Mucosa of stomach (tissue), 1 donor: ENCODE results near the gene ITPR1.

Experiments
- H3K27me3 ChIP-seq: one replicate; pipeline ENCODE4 v1.7.0; 2013; ENCODE audit warnings: mild to moderate bottlenecking, low read length; ENCODE audit not compliant: control insufficient read depth, insufficient read depth
- H3K36me3 ChIP-seq: one replicate; pipeline ENCODE4 v1.7.0; 2013; ENCODE audit warnings: low read length; ENCODE audit not compliant: control insufficient read depth, insufficient read depth
- H3K4me1 ChIP-seq: one replicate; pipeline ENCODE4 v1.7.0; 2013; ENCODE audit warnings: mild to moderate bottlenecking, low read length; ENCODE audit not compliant: control insufficient read depth, insufficient read depth
- H3K4me3 ChIP-seq: one replicate; pipeline ENCODE4 v1.7.0; 2013; ENCODE audit warnings: low read length
- H3K9ac ChIP-seq: one replicate; pipeline ENCODE4 v1.7.0; 2013; ENCODE audit warnings: mild to moderate bottlenecking, low read length, moderate library complexity
- H3K9me3 ChIP-seq: one replicate; pipeline ENCODE4 v1.7.0; 2013; ENCODE audit warnings: mild to moderate bottlenecking, low read length, moderate library complexity; ENCODE audit not compliant: control insufficient read depth
- donor health status: Pancreatic carcinoma.

Gene ITPR1

DNA sequence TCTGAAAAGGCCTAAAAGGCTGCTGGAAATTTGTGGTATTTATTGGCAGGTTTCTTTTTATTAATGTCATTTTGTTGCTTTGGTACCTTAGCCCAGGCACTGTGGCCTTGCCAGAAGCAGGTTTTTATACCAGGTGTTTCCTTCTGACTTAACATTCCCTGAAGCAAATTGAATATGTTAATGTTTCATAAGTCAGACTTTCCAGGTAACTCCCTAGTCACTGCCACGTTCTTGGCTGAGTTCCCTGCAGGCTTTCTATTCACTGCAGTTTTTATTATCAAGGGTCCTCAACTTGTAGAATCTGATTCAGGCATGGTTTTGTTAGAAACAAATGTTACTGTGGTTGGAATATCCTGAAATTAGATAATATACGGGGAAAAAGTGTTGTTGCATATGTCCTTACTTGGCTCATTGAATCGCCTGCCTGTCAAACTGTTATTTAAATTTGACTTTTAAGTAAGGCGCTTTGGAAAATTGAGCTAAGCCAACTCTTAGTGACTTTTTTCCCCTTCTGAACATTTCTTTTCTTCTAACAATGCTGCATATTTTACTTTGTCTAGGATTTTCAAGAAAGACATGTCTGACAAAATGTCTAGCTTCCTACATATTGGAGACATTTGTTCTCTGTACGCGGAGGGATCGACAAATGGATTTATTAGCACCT, 22.9 kb downstream of the ITPR1 start:
- Histone ChIP-seq H3K27me3 (no peaks in the 10 kb centered on the region), H3K9me3 (no peaks in the 10 kb centered on the region), H3K4me1 (peaks cover 22% of the 10 kb centered on the region), H3K4me3 (no peak overlapping the region), H3K36me3 (no peaks in the 10 kb centered on the region), H3K9ac (no peak overlapping the region)

DNA sequence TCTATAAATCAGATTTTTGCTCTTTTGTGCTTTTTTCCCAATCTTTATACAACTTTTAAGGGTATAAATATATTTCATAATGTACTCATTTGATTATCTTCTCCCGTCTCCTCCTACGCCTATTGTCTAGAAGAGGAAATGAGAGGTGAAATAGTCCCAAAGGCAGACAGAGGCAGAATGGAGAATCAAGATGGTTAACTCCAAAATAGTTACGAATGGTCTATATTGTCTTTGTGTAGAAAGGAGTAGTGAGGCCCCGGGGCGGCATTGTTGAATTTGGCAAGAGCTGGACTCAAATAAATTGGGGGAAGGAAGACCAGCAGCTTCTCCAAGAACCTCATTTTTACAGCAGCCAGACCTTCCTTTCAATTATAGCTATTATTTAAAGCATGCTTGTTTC, 23.9 kb downstream of the ITPR1 start:
- H3K27me3 ChIP-seq = no peaks in the 10 kb centered on the region
- peaks cover 22% of the 10 kb centered on the region for H3K4me1 ChIP-seq
- H3K36me3 ChIP-seq = no peaks in the 10 kb centered on the region
- H3K9me3 ChIP-seq = no peaks in the 10 kb centered on the region
- no peak overlapping the region for H3K4me3 ChIP-seq
- no peak overlapping the region for H3K9ac ChIP-seq

DNA sequence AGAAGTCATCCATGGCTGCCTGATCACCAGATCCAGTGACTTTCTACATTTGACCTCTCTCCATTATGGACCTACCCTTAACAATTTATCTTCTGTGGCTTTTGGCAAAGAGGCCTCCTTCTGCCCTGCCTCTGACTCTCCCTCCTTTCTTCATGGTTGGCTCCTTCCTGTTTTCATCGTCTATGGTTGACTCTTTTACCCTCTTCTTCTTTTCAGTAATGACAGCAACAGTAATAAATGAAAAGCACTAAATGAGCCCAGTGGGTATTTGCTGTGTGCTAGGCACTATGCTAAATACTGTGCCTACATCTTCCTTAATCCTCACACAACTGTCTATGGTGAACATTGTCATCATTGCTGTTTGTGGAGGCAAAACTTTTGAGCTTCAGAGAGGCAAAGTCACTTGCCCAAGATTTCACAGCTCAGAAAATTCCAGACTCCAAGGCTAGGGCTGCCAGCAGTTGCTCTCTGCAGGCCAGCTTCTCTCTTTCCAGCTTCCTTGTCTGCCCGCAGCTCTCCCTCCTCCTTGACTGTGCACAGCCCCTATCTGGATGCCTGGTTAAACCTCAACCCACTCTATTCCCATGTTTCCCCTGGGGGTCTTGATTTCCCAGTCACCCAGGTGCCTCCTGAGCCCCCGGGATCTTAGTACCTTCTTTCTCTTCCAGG, 24.6 kb downstream of the ITPR1 start:
- no peaks in the 10 kb centered on the region for H3K36me3 ChIP-seq
- no peak overlapping the region for H3K9ac ChIP-seq
- H3K9me3 ChIP-seq = no peaks in the 10 kb centered on the region
- H3K27me3 ChIP-seq = no peaks in the 10 kb centered on the region
- no peak overlapping the region for H3K4me3 ChIP-seq
- peaks cover 22% of the 10 kb centered on the region for H3K4me1 ChIP-seq

DNA sequence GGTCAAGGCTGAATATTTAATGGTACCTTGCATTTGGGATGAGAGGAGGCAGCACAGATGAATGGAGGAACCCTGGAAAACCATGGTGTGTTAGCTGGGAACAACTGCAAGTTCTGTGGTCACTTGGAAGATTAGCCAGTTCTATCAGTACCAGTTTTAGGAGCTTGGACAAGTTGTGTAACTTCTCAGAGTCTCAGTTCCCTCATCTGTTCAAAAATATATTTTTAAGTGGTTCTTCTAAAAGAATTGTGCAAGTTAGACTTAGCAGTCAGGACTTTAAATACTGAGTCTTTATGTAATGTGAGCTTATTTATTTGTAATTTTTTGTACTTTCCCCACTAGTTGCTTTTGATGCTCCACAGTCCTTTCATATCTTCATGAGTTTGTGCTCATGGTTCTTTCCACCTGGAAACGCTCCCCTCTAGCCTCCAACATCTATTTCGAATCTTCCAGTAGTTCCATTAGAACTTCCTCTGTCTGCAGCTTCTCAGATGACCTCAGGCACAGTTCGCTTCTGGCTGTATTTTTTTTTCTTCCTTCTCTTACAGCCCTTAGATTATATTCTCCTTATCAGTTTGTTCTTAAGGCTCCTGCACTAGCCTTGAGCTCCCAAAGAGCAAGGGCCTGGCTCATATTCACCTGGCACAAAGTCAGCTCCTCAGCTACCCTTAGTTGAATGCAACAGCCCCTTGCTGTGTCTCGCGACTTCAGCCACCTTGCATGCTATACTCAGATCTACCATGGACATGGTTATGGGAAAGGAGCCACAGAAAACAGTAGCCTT, 27.1 kb downstream of the ITPR1 start:
- Histone ChIP-seq H3K9ac (no peak overlapping the region), H3K27me3 (no peaks in the 10 kb centered on the region), H3K4me1 (peaks cover 22% of the 10 kb centered on the region), H3K4me3 (no peak overlapping the region), H3K9me3 (no peaks in the 10 kb centered on the region), H3K36me3 (no peaks in the 10 kb centered on the region)

DNA sequence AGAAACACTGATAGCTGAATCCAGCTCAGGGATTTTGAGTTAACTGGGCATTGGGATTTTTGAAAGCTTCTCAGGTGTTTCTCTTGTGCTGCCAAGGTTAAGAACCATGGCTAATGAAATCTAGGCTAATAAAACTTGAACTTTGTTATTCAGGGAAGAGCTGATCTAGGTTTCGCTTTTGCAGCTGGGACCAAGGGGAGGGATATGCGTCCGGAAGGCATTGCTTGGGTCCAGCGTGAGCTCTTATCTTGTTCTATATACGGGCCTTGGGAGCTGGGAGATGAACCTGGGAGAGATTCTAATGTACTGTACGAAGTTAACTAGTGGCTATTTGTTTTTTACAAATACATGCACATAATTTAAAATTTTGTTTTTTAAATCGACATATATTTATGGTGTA, 29.8 kb downstream of the ITPR1 start:
- Histone ChIP-seq H3K9me3 (no peaks in the 10 kb centered on the region), H3K4me3 (no peak overlapping the region), H3K36me3 (no peaks in the 10 kb centered on the region), H3K9ac (no peak overlapping the region), H3K27me3 (no peaks in the 10 kb centered on the region), H3K4me1 (peaks cover 17% of the 10 kb centered on the region)

DNA sequence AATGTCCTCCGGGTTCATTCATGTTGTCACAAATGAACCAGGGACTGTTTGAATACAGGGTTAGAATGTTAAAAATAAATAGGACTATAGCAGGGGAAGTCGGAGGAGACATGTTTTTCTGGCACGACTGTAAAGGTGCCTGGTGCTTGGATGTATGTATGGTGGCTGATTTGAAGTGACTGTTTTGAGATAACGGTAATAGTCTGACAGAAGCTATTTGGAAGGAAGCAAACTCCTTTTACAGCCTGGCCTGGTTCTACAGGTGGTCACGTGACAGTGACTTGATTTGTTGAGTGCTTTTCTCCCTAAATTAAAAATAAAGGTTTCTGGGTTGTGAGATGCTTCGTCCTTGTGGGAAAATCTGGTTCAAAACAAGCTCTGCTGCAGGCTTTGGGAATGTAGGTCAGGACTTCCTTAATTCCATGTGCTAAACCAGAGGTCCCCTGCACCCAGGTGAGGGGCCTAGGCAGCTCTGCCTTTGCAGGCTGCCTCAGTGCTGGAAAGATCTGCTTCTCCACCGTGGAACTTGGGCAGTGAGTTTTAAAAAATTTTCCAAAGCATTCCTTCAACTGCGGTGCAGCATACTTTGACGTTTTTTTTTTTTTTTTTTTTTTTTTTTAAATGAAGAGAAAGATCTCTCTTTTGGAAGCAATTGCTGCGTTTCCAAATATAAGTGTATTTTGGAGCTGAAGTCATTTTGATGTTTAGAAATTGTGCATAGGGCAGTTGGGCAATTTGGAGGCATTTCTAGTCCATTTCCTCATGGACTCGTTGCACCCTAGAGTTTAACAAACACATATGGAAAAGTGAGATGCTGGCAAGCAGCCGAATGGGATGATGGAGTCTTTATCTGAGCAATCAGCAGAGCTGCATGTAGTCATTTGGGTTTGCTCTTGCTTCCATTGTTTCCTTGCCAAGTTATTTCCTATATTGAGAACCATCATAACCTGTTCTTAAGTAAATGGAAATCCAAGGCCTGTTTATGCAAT, 30.9 kb downstream of the ITPR1 start:
- H3K9me3 ChIP-seq = no peaks in the 10 kb centered on the region
- no peaks in the 10 kb centered on the region for H3K27me3 ChIP-seq
- H3K4me1 ChIP-seq = peaks cover 17% of the 10 kb centered on the region
- H3K4me3 ChIP-seq = no peak overlapping the region
- H3K36me3 ChIP-seq = no peaks in the 10 kb centered on the region
- H3K9ac ChIP-seq = no peak overlapping the region

DNA sequence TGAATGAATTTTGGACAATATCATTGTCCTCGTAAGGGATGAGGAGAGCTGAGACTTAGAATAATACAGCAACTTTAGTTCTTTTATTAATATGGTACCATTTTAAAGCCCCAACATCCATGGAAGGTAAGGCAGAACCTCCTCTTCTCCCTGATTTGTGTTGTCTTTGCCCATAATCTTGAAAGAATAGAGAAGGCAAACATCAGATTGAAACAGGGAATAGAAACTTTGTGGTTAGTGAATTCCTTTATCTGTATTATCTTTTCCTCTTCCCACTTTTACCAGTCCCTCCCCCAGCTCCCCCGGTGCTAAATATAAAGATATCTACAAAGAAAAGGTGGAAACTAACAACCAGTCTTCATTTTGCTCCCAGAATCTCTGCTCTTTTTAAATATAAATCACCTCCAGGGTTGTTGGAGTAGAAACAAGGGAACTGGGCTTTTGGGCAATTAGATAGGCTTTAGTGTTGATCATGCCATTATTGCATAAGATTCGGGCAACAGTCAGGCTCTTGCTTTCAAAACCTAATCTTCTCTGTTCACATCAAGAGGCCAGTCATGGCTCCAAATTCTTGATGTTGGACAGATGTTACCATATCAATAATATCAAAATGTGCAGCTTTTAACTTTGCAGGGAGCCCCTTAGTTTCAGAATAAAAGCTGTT, 32.5 kb downstream of the ITPR1 start:
- H3K4me1 ChIP-seq = peaks cover 2% of the 10 kb centered on the region
- no peaks in the 10 kb centered on the region for H3K27me3 ChIP-seq
- H3K4me3 ChIP-seq = no peak overlapping the region
- no peaks in the 10 kb centered on the region for H3K9me3 ChIP-seq
- no peaks in the 10 kb centered on the region for H3K36me3 ChIP-seq
- no peak overlapping the region for H3K9ac ChIP-seq

DNA sequence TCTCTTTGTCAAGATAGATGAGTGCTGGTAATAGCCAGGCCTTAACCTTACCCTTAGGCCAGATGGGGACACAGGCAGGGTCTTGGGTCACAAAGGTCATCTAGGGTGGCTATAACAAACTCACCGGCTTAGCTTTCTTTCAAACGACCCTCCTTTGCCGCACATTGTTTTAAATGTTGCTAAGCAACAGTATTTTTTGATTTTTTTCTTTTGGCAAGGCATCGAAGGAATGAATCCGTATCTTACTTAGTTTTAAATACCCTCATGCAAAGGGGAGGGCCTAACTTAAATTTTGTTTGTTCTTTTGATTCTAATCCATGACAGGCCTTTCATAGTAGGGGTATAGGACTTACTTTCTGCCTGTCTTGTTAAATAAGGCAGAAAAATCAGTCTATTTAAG, 35.2 kb downstream of the ITPR1 start:
- Histone ChIP-seq H3K4me3 (no peak overlapping the region), H3K9me3 (no peaks in the 10 kb centered on the region), H3K27me3 (no peaks in the 10 kb centered on the region), H3K9ac (no peak overlapping the region), H3K36me3 (no peaks in the 10 kb centered on the region), H3K4me1 (peaks cover 8% of the 10 kb centered on the region)

DNA sequence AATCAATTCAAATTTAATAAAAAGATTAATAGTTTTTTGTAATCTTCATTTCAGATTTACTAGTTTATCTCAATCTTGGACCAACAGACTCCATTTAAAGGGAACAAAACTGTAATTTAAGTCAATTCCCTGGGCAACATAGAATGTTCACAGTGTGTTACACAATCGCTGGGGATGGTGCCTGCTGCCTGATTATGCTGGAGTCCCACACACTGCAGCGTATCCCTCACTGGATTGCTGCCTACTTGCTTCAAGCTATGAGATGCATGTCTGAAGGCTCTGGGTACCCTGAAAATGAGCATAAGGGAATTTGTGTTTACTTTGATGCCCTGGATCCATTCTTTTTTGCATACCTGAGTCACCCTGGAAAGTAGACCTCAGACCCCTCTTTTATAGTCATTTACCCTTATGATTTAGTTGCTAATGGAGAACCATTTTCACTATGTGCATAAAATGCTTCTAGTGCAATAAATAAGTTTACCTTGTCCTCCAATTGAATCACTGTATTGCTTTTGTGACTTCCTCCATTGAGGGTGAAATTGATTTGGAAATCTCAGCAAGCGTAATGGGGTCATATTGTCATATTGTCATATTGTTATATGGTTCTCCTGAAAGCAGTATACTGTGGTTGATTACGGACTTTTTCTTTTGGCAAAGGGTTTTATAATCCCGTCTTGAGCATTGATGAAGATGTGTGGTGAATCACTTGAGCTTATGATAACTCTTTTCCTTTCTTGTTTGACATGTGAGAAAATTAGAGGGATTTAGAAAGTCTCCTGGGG, 35.9 kb downstream of the ITPR1 start:
- Histone ChIP-seq H3K9me3 (no peaks in the 10 kb centered on the region), H3K4me3 (no peak overlapping the region), H3K4me1 (peaks cover 15% of the 10 kb centered on the region)

DNA sequence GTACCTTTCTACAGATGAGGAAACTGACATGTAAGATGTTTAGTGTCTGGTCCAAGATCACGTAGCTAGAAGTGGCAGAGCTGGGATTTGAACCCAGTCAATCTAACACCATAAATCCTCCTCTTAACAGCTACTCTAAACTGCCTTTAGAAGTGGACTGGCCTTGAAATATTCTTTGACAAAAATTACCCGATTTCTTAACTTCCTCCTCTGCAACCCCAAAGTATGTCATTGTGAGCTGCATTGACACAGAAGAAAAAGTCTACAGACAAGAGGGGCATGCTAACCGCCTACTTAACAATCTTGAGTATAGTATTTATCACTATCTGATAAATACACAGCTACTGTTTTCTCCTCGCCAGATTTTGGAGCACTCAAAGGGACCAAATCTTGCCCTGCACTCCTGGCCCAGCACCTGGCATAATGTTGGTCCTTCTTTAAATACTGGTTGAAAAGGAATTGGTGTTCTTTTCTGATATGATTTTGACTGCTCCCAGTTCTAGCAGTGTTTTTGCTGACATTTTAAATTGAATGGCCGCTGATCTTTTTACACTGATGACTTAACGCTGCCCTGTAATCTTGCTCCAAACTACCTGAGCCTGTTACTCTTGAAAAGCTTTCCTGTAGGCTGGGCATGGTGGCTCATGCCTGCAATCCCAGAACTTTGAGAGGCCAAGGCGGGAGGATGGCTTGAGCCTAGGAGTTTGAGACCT, 36.9 kb downstream of the ITPR1 start:
- no peak overlapping the region for H3K9ac ChIP-seq
- no peaks in the 10 kb centered on the region for H3K9me3 ChIP-seq
- H3K4me3 ChIP-seq = no peak overlapping the region
- peaks cover 20% of the 10 kb centered on the region for H3K4me1 ChIP-seq
- no peaks in the 10 kb centered on the region for H3K36me3 ChIP-seq
- no peaks in the 10 kb centered on the region for H3K27me3 ChIP-seq

More for the DNA sequence above, 35.9 kb downstream of the ITPR1 start:
- no peaks in the 10 kb centered on the region for H3K36me3 ChIP-seq
- H3K9ac ChIP-seq = no peak overlapping the region
- no peaks in the 10 kb centered on the region for H3K27me3 ChIP-seq
